ENCODE measurements around the gene CHIC2.
"Not testable (repeated sequence)": the region's sequence is repeated elsewhere in the genome, so short reads cannot be mapped to it uniquely, and the experiment has no call there.

Gene CHIC2

GRCh38 chr4:54060116-54060515, 4.3 kb downstream of the CHIC2 start:
- DNase-seq (ENCODE audit: low spot score in 2 of 2) (no peak), ATAC-seq (ENCODE audit: low read depth) (no peak)
- Mint-ChIP-seq H3K27ac (no peak overlapping the region), H3K4me3 (no peak overlapping the region), H3K36me3 (peaks cover 6% of the 10 kb centered on the region), H3K27me3 (no peaks in the 10 kb centered on the region), H3K4me1 (peaks cover 51% of the 10 kb centered on the region), H3K9me3 (no peaks in the 10 kb centered on the region)

DNA sequence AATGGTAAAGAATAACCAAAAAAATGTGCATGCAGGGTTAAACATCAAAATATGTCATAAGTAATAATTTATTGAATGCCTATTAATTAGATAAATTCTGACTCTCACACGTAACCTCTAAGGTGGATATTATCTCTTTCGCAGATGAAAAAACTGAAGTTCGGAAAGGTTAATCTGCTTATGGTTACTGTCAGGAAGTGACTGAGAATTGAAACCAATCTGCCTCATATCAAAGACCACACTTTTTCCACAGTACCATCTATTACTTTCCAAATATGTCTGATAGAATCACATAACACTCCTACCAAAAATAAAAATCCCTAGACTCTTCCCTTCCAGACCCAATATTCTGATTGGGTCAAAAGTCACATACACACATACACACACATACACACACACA, 6.2 kb downstream of the CHIC2 start:
- H3K9me3 Mint-ChIP-seq: no peaks in the 10 kb centered on the region
- H3K27me3 Mint-ChIP-seq: no peaks in the 10 kb centered on the region
- peaks cover 9% of the 10 kb centered on the region for H3K36me3 Mint-ChIP-seq
- H3K27ac Mint-ChIP-seq: peak overlapping the region; percentile 60
- peak overlapping the region; percentile 45 for H3K4me3 Mint-ChIP-seq
- peaks cover 51% of the 10 kb centered on the region for H3K4me1 Mint-ChIP-seq
- DNase-seq (ENCODE audit: low spot score in 2 of 2): no peak
- ATAC-seq (ENCODE audit: low read depth): peak; percentile 53

DNA sequence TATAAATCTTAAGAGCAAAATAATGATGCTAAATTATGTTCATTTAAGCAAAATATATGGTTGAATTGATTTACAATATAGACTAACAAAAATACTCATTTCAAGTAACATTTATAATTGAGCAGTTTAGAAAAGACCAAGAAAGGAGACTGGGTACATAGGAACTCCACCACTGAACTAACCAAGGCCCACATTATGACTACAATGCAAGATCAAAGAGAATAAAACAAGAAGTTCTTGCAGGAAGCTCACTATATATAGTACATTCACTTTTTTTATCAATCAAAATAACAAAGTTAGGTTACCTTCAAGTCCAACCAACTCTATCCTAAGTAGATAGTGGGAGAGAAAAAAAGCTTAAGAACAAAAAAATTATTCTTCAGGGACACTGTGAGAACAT, 8.0 kb downstream of the CHIC2 start:
- Mint-ChIP-seq H3K4me3 (peak overlapping the region; percentile 27), H3K9me3 (no peaks in the 10 kb centered on the region), H3K27me3 (no peaks in the 10 kb centered on the region), H3K27ac (no peak overlapping the region), H3K36me3 (peaks cover 13% of the 10 kb centered on the region), H3K4me1 (peaks cover 43% of the 10 kb centered on the region)
- ATAC-seq (ENCODE audit: low read depth) (peak; percentile 60), DNase-seq (ENCODE audit: low spot score in 2 of 2) (no peak)

DNA sequence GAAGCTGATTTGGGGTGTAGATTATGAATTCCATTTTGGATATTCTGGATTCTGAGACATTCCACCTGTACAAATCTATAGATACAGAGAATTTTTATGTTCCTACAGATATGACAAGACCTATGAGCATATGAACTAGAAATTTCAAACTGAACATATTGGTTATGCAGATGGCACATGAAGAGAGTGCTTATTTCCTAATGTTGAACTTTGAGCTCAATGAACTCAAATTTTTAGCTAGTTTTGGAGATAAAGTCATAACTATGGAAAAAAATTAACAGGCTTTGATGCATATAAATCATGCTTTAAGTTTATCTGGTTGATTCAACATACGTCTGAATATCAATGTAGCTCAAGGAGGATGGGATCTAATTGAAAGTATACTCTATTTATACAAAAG, 8.9 kb downstream of the CHIC2 start:
- no peak for ATAC-seq (ENCODE audit: low read depth)
- Mint-ChIP-seq H3K4me1 (peaks cover 47% of the 10 kb centered on the region), H3K27ac (no peak overlapping the region)

DNA sequence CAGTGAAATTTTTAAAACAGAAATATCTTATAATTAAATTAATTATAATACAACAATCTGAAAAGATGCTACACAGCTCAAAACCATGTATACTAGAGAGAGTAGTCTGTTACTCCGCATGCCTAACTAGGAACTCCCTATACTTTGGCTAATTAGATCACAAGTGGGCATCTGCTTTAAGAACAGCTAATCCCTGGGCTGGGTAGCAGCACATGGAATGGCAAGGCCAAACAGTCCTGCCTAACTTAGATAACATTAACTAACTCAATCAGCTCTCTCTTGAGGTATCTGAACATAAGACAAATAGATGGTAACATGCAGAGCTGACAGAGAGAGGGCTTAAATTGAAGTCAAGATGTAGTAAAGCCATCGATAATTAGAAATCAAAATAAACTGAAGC, 9.9 kb downstream of the CHIC2 start:
- H3K4me3 Mint-ChIP-seq: no peak overlapping the region
- DNase-seq (ENCODE audit: low spot score in 2 of 2) (no peak), ATAC-seq (ENCODE audit: low read depth) (no peak)
- peaks cover 44% of the 10 kb centered on the region for H3K4me1 Mint-ChIP-seq
- H3K27me3 Mint-ChIP-seq: no peaks in the 10 kb centered on the region
- no peaks in the 10 kb centered on the region for H3K9me3 Mint-ChIP-seq
- H3K27ac Mint-ChIP-seq: no peak overlapping the region
- H3K36me3 Mint-ChIP-seq: peaks cover 16% of the 10 kb centered on the region

More for the DNA sequence above, 8.9 kb downstream of the CHIC2 start:
- Mint-ChIP-seq H3K9me3 (no peaks in the 10 kb centered on the region), H3K27me3 (no peaks in the 10 kb centered on the region), H3K36me3 (peaks cover 16% of the 10 kb centered on the region), H3K4me3 (no peak overlapping the region)
- no peak for DNase-seq (ENCODE audit: low spot score in 2 of 2)

- H3K27ac Mint-ChIP-seq, H3K4me3 Mint-ChIP-seq, H3K9me3 Mint-ChIP-seq: not testable (repeated sequence)
Observed at GRCh38 chr4:54053322-54053721, 11.1 kb downstream of the CHIC2 start.

GRCh38 chr4:54050214-54050904, 14.0 kb downstream of the CHIC2 start:
- Mint-ChIP-seq H3K4me3 (no peak overlapping the region), H3K36me3 (peaks cover 19% of the 10 kb centered on the region), H3K27me3 (no peaks in the 10 kb centered on the region), H3K4me1 (peaks cover 23% of the 10 kb centered on the region), H3K9me3 (no peaks in the 10 kb centered on the region), H3K27ac (peak overlapping the region; percentile 30)
- no peak for ATAC-seq (ENCODE audit: low read depth)
- no peak for DNase-seq (ENCODE audit: low spot score in 2 of 2)

More at GRCh38 chr4:54053322-54053721, 11.1 kb downstream of the CHIC2 start:
- H3K4me1 Mint-ChIP-seq: peaks cover 42% of the 10 kb centered on the region
- H3K27me3 Mint-ChIP-seq; ATAC-seq (ENCODE audit: low read depth); DNase-seq (ENCODE audit: low spot score in 2 of 2): not testable (repeated sequence)
- peaks cover 18% of the 10 kb centered on the region for H3K36me3 Mint-ChIP-seq

GRCh38 chr4:54043630-54044029, 20.8 kb downstream of the CHIC2 start:
- peaks cover 30% of the 10 kb centered on the region for H3K36me3 Mint-ChIP-seq
- H3K4me1 Mint-ChIP-seq; H3K27me3 Mint-ChIP-seq; H3K27ac Mint-ChIP-seq; H3K4me3 Mint-ChIP-seq; ATAC-seq (ENCODE audit: low read depth); H3K9me3 Mint-ChIP-seq; DNase-seq (ENCODE audit: low spot score in 2 of 2): not testable (repeated sequence)

GRCh38 chr4:54041933-54042332, 22.5 kb downstream of the CHIC2 start:
- no peak for DNase-seq (ENCODE audit: low spot score in 2 of 2)
- H3K9me3 Mint-ChIP-seq: peaks cover 3% of the 10 kb centered on the region
- no peaks in the 10 kb centered on the region for H3K27me3 Mint-ChIP-seq
- no peak overlapping the region for H3K4me3 Mint-ChIP-seq
- H3K27ac Mint-ChIP-seq: no peak overlapping the region
- no peak for ATAC-seq (ENCODE audit: low read depth)
- peaks cover 27% of the 10 kb centered on the region for H3K36me3 Mint-ChIP-seq
- peaks cover 11% of the 10 kb centered on the region for H3K4me1 Mint-ChIP-seq

GRCh38 chr4:54041100-54041499, 23.3 kb downstream of the CHIC2 start:
- Mint-ChIP-seq H3K27ac (no peak overlapping the region), H3K4me1 (peaks cover 13% of the 10 kb centered on the region), H3K27me3 (no peaks in the 10 kb centered on the region), H3K4me3 (no peak overlapping the region), H3K36me3 (peaks cover 32% of the 10 kb centered on the region), H3K9me3 (peaks cover 3% of the 10 kb centered on the region)
- DNase-seq (ENCODE audit: low spot score in 2 of 2): no peak
- ATAC-seq (ENCODE audit: low read depth): no peak

- H3K27ac Mint-ChIP-seq: peak overlapping the region; percentile 54
- no peak overlapping the region for H3K4me3 Mint-ChIP-seq
- no peaks in the 10 kb centered on the region for H3K9me3 Mint-ChIP-seq
- DNase-seq (ENCODE audit: low spot score in 2 of 2): no peak
- peaks cover 25% of the 10 kb centered on the region for H3K36me3 Mint-ChIP-seq
- H3K4me1 Mint-ChIP-seq: peaks cover 11% of the 10 kb centered on the region
- no peak for ATAC-seq (ENCODE audit: low read depth)
- H3K27me3 Mint-ChIP-seq: no peaks in the 10 kb centered on the region
Observed at GRCh38 chr4:54038056-54038455, 26.3 kb downstream of the CHIC2 start.

- Mint-ChIP-seq H3K36me3 (peaks cover 20% of the 10 kb centered on the region), H3K4me1 (peaks cover 13% of the 10 kb centered on the region), H3K27ac (no peak overlapping the region), H3K27me3 (no peaks in the 10 kb centered on the region), H3K9me3 (no peaks in the 10 kb centered on the region), H3K4me3 (no peak overlapping the region)
- DNase-seq (ENCODE audit: low spot score in 2 of 2): no peak
- no peak for ATAC-seq (ENCODE audit: low read depth)
Observed at GRCh38 chr4:54036184-54036583, 28.2 kb downstream of the CHIC2 start.

DNA sequence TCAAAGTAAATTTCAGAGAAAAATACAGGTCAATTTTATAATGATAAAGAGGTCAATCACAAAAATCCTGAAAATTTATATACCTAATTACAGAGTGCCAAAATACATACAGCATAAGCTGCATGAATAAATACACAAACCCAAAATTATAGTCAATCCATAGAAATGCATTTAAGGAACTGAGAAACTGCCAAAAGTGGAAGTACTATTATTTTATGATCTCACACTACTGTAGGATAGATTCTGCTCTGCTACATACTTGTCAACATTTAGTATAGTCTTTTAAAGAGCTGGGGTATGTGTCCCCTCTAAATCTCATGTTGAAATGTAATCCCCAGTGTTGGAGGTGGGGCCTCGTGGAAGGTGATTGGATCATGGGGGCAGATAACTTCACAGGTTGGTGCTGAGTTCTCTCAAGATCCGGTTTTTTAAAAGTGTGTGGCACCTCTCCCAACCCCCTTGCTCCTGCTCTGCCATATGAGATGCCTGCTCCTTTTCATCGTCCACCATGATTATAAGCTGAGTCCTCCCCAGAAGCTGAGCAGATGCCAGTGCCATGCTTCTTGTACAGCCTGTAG, 31.8 kb downstream of the CHIC2 start:
- Mint-ChIP-seq H3K4me3 (peak overlapping the region; percentile 35), H3K4me1 (peaks cover 9% of the 10 kb centered on the region), H3K27ac (peak overlapping the region; percentile 26), H3K9me3 (no peaks in the 10 kb centered on the region), H3K27me3 (no peaks in the 10 kb centered on the region), H3K36me3 (peaks cover 12% of the 10 kb centered on the region)
- peak; percentile 74 for ATAC-seq (ENCODE audit: low read depth)
- DNase-seq (ENCODE audit: low spot score in 2 of 2): no peak

GRCh38 chr4:54027311-54027710, 37.1 kb downstream of the CHIC2 start:
- peaks cover 3% of the 10 kb centered on the region for H3K4me1 Mint-ChIP-seq
- no peak overlapping the region for H3K27ac Mint-ChIP-seq
- H3K27me3 Mint-ChIP-seq: no peaks in the 10 kb centered on the region
- no peak overlapping the region for H3K4me3 Mint-ChIP-seq
- ATAC-seq (ENCODE audit: low read depth): no peak
- peaks cover 1% of the 10 kb centered on the region for H3K9me3 Mint-ChIP-seq
- DNase-seq (ENCODE audit: low spot score in 2 of 2): no peak
- H3K36me3 Mint-ChIP-seq: peaks cover 6% of the 10 kb centered on the region

DNA sequence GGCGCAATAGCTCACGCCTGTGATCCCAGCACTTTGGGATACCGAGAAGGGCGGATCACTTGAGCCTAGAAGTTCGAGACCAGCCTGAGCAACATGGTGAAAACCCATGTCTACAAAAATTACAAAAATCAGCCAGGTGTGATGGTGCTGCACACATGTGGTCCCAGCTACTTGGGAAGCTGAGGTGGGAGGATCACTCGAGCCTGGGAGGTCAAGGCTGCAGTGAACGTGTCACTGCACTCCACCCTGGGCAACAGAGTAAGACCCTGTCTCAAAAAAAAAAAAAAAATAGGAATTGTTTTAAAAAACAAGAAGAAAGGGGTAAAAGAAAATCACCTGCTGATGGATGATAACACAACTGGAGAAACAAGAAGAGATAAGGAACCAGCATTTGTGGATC, 38.8 kb downstream of the CHIC2 start:
- Mint-ChIP-seq H3K9me3 (peaks cover 1% of the 10 kb centered on the region), H3K36me3 (peaks cover 6% of the 10 kb centered on the region), H3K4me1 (peaks cover 3% of the 10 kb centered on the region), H3K4me3 (no peak overlapping the region), H3K27ac (no peak overlapping the region), H3K27me3 (no peaks in the 10 kb centered on the region)
- DNase-seq (ENCODE audit: low spot score in 2 of 2): no peak
- no peak for ATAC-seq (ENCODE audit: low read depth)

Data from memory B cell (primary cell).